MCF 10A (cell line): ENCODE measurements around the gene LRRC74B. TPM values are rescaled to one million over a fixed set of nuclear protein-coding genes. Genes with fewer than 3 reads are reported as not detected.
"Not testable (repeated sequence)": the region's sequence is repeated elsewhere in the genome, so short reads cannot be mapped to it uniquely, and the experiment has no call there.

ENCODE experiments used
- BruUV-seq: library from RNA; stranded (reverse); fragments of 400-500 nt; replicated peaks from 2 replicates; lab custom pipeline; 2021; lab: Mats Ljungman, UMichigan
- CTCF ChIA-PET: fragments of 300-600 bp; sonication (Branson Sonifier 250); formaldehyde crosslinking; extraction: SDS; loops from one replicate; lab custom pipeline; 2021; ENCODE audit warnings: antibody characterized with exemption, inconsistent platforms; lab: Yijun Ruan, JAX
- POLR2A ChIA-PET: fragments of 300-600, 350-650 bp; sonication (Branson Sonifier 250); formaldehyde crosslinking; extraction: SDS; loops from one replicate; lab custom pipeline; 2020; ENCODE audit warnings: antibody characterized with exemption, inconsistent platforms; lab: Yijun Ruan, JAX
- DNase-seq: peaks from one replicate; pipeline ENCODE4 v3.0.0-alpha.2; 2018; ENCODE audit not compliant: unreplicated experiment
- H3K27ac Mint-ChIP-seq: one replicate; pipeline ENCODE4 v1.8.0; 2022; ENCODE audit warnings: mild to moderate bottlenecking, low read depth, mixed read lengths; ENCODE audit not compliant: unreplicated experiment
- H3K27me3 Mint-ChIP-seq: one replicate; pipeline ENCODE4 v1.8.0; 2022; ENCODE audit warnings: mixed read lengths; ENCODE audit not compliant: insufficient read depth, unreplicated experiment
- H3K36me3 Mint-ChIP-seq: one replicate; pipeline ENCODE4 v1.8.0; 2022; ENCODE audit warnings: mild to moderate bottlenecking, moderate library complexity, mixed read lengths; ENCODE audit not compliant: insufficient read depth, unreplicated experiment
- H3K4me1 Mint-ChIP-seq: one replicate; pipeline ENCODE4 v1.8.0; 2022; ENCODE audit warnings: mixed read lengths; ENCODE audit not compliant: insufficient read depth, unreplicated experiment
- H3K4me3 Mint-ChIP-seq: one replicate; pipeline ENCODE4 v1.8.0; 2022; ENCODE audit warnings: mild to moderate bottlenecking, moderate library complexity, mixed read lengths; ENCODE audit not compliant: unreplicated experiment
- H3K9me3 Mint-ChIP-seq: one replicate; pipeline ENCODE4 v1.8.0; 2022; ENCODE audit warnings: mixed read lengths; ENCODE audit not compliant: unreplicated experiment
- intact Hi-C: fragments of 100-400 bp; cut with micrococcal nuclease; formaldehyde crosslinking; loops from 2 replicates; pipeline ENCODE4 v1.14.1; 2022
- total RNA-seq: library from RNA; stranded (reverse); gene quantifications from 2 replicates; pipeline ENCODE4 v1.2.3, GENCODE V29; 2022
- TF ChIP-seq, protein P1 (sequence below): fragments of 200-600 bp; IDR thresholded peaks from one replicate; pipeline ENCODE4 v1.8.0; 2022; ENCODE audit warnings: antibody characterized with exemption, mild to moderate bottlenecking; ENCODE audit not compliant: unreplicated experiment

Gene LRRC74B
- total RNA-seq, 1 experiment from 2014 or later = not detected

- no peak overlapping the region for H3K27ac Mint-ChIP-seq
- TF ChIP-seq, protein P1, sequence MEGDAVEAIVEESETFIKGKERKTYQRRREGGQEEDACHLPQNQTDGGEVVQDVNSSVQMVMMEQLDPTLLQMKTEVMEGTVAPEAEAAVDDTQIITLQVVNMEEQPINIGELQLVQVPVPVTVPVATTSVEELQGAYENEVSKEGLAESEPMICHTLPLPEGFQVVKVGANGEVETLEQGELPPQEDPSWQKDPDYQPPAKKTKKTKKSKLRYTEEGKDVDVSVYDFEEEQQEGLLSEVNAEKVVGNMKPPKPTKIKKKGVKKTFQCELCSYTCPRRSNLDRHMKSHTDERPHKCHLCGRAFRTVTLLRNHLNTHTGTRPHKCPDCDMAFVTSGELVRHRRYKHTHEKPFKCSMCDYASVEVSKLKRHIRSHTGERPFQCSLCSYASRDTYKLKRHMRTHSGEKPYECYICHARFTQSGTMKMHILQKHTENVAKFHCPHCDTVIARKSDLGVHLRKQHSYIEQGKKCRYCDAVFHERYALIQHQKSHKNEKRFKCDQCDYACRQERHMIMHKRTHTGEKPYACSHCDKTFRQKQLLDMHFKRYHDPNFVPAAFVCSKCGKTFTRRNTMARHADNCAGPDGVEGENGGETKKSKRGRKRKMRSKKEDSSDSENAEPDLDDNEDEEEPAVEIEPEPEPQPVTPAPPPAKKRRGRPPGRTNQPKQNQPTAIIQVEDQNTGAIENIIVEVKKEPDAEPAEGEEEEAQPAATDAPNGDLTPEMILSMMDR = no peak
- no peak overlapping the region for H3K4me3 Mint-ChIP-seq
- H3K9me3 Mint-ChIP-seq = no peaks in the 10 kb centered on the region
- ChIA-PET POLR2A (interaction anchor here (1.4 kb wide), 1 partner anchor 9 kb away, joined by 3 read pairs; no protein-coding TSS in a partner anchor), CTCF (no interaction called here)
- H3K27me3 Mint-ChIP-seq = no peaks in the 10 kb centered on the region
- no peak for DNase-seq
- intact Hi-C loops = no loop called here
- BruUV-seq = no TSS peak
- no peaks in the 10 kb centered on the region for H3K4me1 Mint-ChIP-seq
- H3K36me3 Mint-ChIP-seq = no peaks in the 10 kb centered on the region
Measured at GRCh38 chr22:21092797-21093554, 47.2 kb downstream of the LRRC74B start.

GRCh38 chr22:21093555-21094137, 47.9 kb downstream of the LRRC74B start:
- H3K27me3 Mint-ChIP-seq, H3K4me3 Mint-ChIP-seq, BruUV-seq, DNase-seq, H3K4me1 Mint-ChIP-seq, H3K9me3 Mint-ChIP-seq, CTCF ChIA-PET, H3K27ac Mint-ChIP-seq, H3K36me3 Mint-ChIP-seq, intact Hi-C loops: not testable (repeated sequence)
- POLR2A ChIA-PET = interaction anchor here (1.4 kb wide), 1 partner anchor 10 kb away, joined by 3 read pairs; no protein-coding TSS in a partner anchor

DNA sequence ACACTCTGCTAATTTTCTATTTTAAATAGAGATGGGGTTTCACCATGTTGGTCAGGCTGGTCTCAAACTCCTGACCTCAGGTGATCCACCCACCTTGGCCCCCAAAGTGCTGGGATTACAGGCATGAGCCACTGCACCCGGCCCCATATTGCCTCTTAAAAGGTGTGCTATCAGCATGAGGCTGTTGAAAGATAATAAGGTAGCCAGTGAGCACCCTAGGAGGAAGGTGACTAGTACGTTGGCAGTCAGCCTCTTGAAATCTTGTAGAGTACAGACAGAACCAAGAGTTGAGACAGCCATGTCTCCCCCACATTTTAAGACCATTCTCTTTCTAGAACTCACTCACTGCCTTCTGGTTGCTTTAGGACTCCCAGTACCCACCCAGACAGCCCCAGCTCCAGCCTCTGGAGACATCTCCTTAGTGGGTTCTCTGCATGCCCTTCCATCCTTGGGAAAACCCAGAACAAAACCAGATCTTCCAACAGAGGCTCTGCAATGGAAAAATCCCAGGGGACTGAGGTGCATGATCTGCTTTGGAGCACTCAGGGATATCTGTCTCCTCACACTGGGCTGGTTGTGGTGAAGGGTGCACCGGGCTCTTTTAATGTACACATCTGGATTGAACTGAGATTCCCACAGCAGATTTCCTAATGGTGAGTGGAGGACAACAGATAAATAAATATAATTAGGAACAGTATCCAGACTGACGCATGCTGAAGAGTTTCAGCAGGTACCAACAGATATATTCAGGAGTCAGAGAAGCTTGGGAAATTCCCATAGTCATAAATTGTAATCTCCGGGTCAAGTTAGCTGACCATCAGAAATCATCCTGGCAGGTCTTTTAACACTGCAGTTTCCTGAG, 49.4 kb downstream of the LRRC74B start:
- Mint-ChIP-seq H3K9me3 (no peaks in the 10 kb centered on the region), H3K4me3 (no peak overlapping the region), H3K27me3 (no peaks in the 10 kb centered on the region), H3K36me3 (no peaks in the 10 kb centered on the region), H3K27ac (no peak overlapping the region), H3K4me1 (peaks cover 5% of the 10 kb centered on the region)
- TF ChIP-seq, protein P1 = no peak
- BruUV-seq = no TSS peak
- POLR2A ChIA-PET = no interaction called here
- CTCF ChIA-PET = no interaction called here
- intact Hi-C loops = no loop called here
- DNase-seq = no peak

- no TSS peak for BruUV-seq
- Mint-ChIP-seq H3K27ac (no peak overlapping the region), H3K4me1 (peaks cover 9% of the 10 kb centered on the region), H3K27me3 (no peaks in the 10 kb centered on the region), H3K36me3 (no peaks in the 10 kb centered on the region), H3K9me3 (no peaks in the 10 kb centered on the region), H3K4me3 (no peak overlapping the region)
- intact Hi-C loops = no loop called here
- no peak for DNase-seq
- ChIA-PET CTCF (interaction anchor here (0.6 kb wide), 1 partner anchor 59 kb away, joined by 4 read pairs; no protein-coding TSS in a partner anchor), POLR2A (no interaction called here)
- TF ChIP-seq, protein P1 = no peak
Measured at GRCh38 chr22:21095773-21096107, 50.0 kb downstream of the LRRC74B start.

- H3K27me3 Mint-ChIP-seq, H3K4me3 Mint-ChIP-seq, H3K9me3 Mint-ChIP-seq, POLR2A ChIA-PET, H3K36me3 Mint-ChIP-seq, intact Hi-C loops, H3K27ac Mint-ChIP-seq, BruUV-seq, CTCF ChIA-PET, DNase-seq: not testable (repeated sequence)
- H3K4me1 Mint-ChIP-seq = peaks cover 20% of the 10 kb centered on the region
Measured at GRCh38 chr22:21096878-21097277, 51.1 kb downstream of the LRRC74B start.
